ENCODE results near the gene FCHSD2. TPM values are rescaled to one million over a fixed set of nuclear protein-coding genes. Genes with fewer than 3 reads are reported as not detected.

Gene FCHSD2
- total RNA-seq, 4 donors from 2014 or later: 20.4 to 42.4 (median 26.4) TPM

GRCh38 chr11:72932132-72932570, 210.0 kb downstream of the FCHSD2 start:
- Histone ChIP-seq H3K27me3 (no peaks in the 10 kb centered on the region), H3K27ac (replicated peaks in 1 of 4) (no peak overlapping the region), H3K4me3 (no peak overlapping the region), H3K4me1 (peaks cover 0 to 9% (median 4%) of the 10 kb centered on the region in 4 donors), H3K36me3 (no peaks in the 10 kb centered on the region), H3K9me3 (no peaks in the 10 kb centered on the region)
- WGBS: 51% methylated on average over 1 of the region's 1 CpG
- intact Hi-C loops (cut with DNase I): no loop called here
- TF ChIP-seq POLR2AphosphoS5 (IDR thresholded peaks at IDR 0.05) (no peak), POLR2A (IDR thresholded peaks at IDR 0.05; ENCODE audit: low read depth) (no peak), EP300 (IDR thresholded peaks at IDR 0.05) (no peak), CTCF (IDR thresholded peaks at IDR 0.05) (no peak)
- DNase-seq (ENCODE audit: extremely low spot score): no peak

- no peak for DNase-seq (ENCODE audit: extremely low spot score)
- Histone ChIP-seq H3K4me1 (peaks cover 2 to 9% (median 3%) of the 10 kb centered on the region in 4 donors), H3K9me3 (no peaks in the 10 kb centered on the region), H3K36me3 (no peaks in the 10 kb centered on the region), H3K4me3 (no peak overlapping the region), H3K27ac (replicated peaks in 1 of 4) (no peak overlapping the region), H3K27me3 (no peaks in the 10 kb centered on the region)
- intact Hi-C loops (cut with DNase I): no loop called here
- WGBS: 79% methylated on average over 2 of the region's 2 CpGs
- TF ChIP-seq POLR2AphosphoS5 (IDR thresholded peaks at IDR 0.05) (no peak), EP300 (IDR thresholded peaks at IDR 0.05) (no peak), CTCF (IDR thresholded peaks at IDR 0.05) (no peak), POLR2A (IDR thresholded peaks at IDR 0.05; ENCODE audit: low read depth) (no peak)
Measured at GRCh38 chr11:72930008-72930407, 212.1 kb downstream of the FCHSD2 start.

GRCh38 chr11:72929256-72929655, 212.9 kb downstream of the FCHSD2 start:
- Histone ChIP-seq H3K27me3 (no peaks in the 10 kb centered on the region), H3K4me1 (peaks cover 0 to 12% (median 5%) of the 10 kb centered on the region in 4 donors), H3K9me3 (no peaks in the 10 kb centered on the region), H3K36me3 (no peaks in the 10 kb centered on the region), H3K27ac (replicated peaks in 1 of 4) (no peak overlapping the region), H3K4me3 (no peak overlapping the region)
- intact Hi-C loops (cut with DNase I): no loop called here
- no peak for DNase-seq (ENCODE audit: extremely low spot score)
- TF ChIP-seq POLR2AphosphoS5 (IDR thresholded peaks at IDR 0.05) (no peak), CTCF (IDR thresholded peaks at IDR 0.05) (no peak), EP300 (IDR thresholded peaks at IDR 0.05) (no peak), POLR2A (IDR thresholded peaks at IDR 0.05; ENCODE audit: low read depth) (no peak)
- WGBS: 74% methylated on average over 1 of the region's 1 CpG

- DNase-seq (ENCODE audit: extremely low spot score): no peak
- no peaks in the 10 kb centered on the region for H3K9me3 ChIP-seq
- no peak overlapping the region for H3K27ac ChIP-seq (replicated peaks in 1 of 4)
- H3K4me1 ChIP-seq: peaks cover 0 to 12% (median 5%) of the 10 kb centered on the region in 4 donors
- no peaks in the 10 kb centered on the region for H3K36me3 ChIP-seq
- no peaks in the 10 kb centered on the region for H3K27me3 ChIP-seq
- no peak for TF ChIP-seq POLR2AphosphoS5 (IDR thresholded peaks at IDR 0.05)
- no peak for TF ChIP-seq POLR2A (IDR thresholded peaks at IDR 0.05; ENCODE audit: low read depth)
- no peak for TF ChIP-seq CTCF (IDR thresholded peaks at IDR 0.05)
- no peak for TF ChIP-seq EP300 (IDR thresholded peaks at IDR 0.05)
- intact Hi-C loops (cut with DNase I): no loop called here
- H3K4me3 ChIP-seq: no peak overlapping the region
Measured at GRCh38 chr11:72927380-72927779, 214.7 kb downstream of the FCHSD2 start.

- intact Hi-C loops (cut with DNase I): no loop called here
- Histone ChIP-seq H3K36me3 (no peaks in the 10 kb centered on the region), H3K4me3 (no peak overlapping the region), H3K27me3 (no peaks in the 10 kb centered on the region), H3K27ac (replicated peaks in 1 of 4) (no peak overlapping the region), H3K4me1 (peaks cover 0 to 12% (median 8%) of the 10 kb centered on the region in 4 donors), H3K9me3 (no peaks in the 10 kb centered on the region)
- WGBS: 100% methylated on average over 1 of the region's 1 CpG
- no peak for TF ChIP-seq CTCF (IDR thresholded peaks at IDR 0.05)
- no peak for TF ChIP-seq POLR2A (IDR thresholded peaks at IDR 0.05; ENCODE audit: low read depth)
- no peak for TF ChIP-seq EP300 (IDR thresholded peaks at IDR 0.05)
- TF ChIP-seq POLR2AphosphoS5 (IDR thresholded peaks at IDR 0.05): no peak
- DNase-seq (ENCODE audit: extremely low spot score): no peak
Measured at GRCh38 chr11:72926076-72926475, 216.0 kb downstream of the FCHSD2 start.
